SK-N-SH (cell line): ENCODE data around the gene HS3ST3A1.

ENCODE experiments used
- ELF1 ChIP-seq: IDR thresholded peaks from 2 replicates; pipeline ENCODE4 v1.4.0; 2012
- EP300 ChIP-seq, 2 experiments: IDR thresholded peaks; 2 replicates each; pipeline versions ENCODE4 v1.4.0 to v1.6.1; 2012; ENCODE audit warnings: borderline replicate concordance in 1 of 2, low read depth in 1 of 2, low read length in 1 of 2
- FOXM1 ChIP-seq: IDR thresholded peaks from 2 replicates; pipeline ENCODE4 v1.4.0; 2012; ENCODE audit warnings: low read depth, mild to moderate bottlenecking
- MAX ChIP-seq: IDR thresholded peaks from 2 replicates; pipeline ENCODE4 v1.4.0; 2012; ENCODE audit warnings: low read depth
- MXI1 ChIP-seq: IDR thresholded peaks from 2 replicates; pipeline ENCODE4 v1.6.1; 2012; ENCODE audit warnings: mild to moderate bottlenecking, low read depth, low read length, improper control_type of control experiment
- NRF1 ChIP-seq: IDR thresholded peaks from 2 replicates; pipeline ENCODE4 v1.6.1; 2012; ENCODE audit warnings: low read depth, mild to moderate bottlenecking, low read length
- POLR2AphosphoS5 ChIP-seq: IDR thresholded peaks from 2 replicates; pipeline ENCODE4 v1.6.1; 2012; ENCODE audit warnings: low read depth, low read length
- RAD21 ChIP-seq: IDR thresholded peaks from 2 replicates; pipeline ENCODE4 v1.6.1; 2012; ENCODE audit warnings: mild to moderate bottlenecking, low read length
- REST ChIP-seq: IDR thresholded peaks from 2 replicates; pipeline ENCODE4 v1.6.1; 2012; ENCODE audit warnings: mild to moderate bottlenecking, low read depth, low read length, moderate library complexity
- SMC3 ChIP-seq: IDR thresholded peaks from 2 replicates; pipeline ENCODE4 v1.6.1; 2012; ENCODE audit warnings: low read depth, low read length, improper control_type of control experiment
- TEAD4 ChIP-seq: IDR thresholded peaks from 2 replicates; pipeline ENCODE4 v1.4.0; 2012; ENCODE audit warnings: mild to moderate bottlenecking, borderline replicate concordance; ENCODE audit not compliant: insufficient read depth
- YY1 ChIP-seq: IDR thresholded peaks from 2 replicates; pipeline ENCODE4 v1.4.0; 2012; ENCODE audit warnings: low read depth, mild to moderate bottlenecking
- ZBTB33 ChIP-seq: IDR thresholded peaks from 2 replicates; pipeline ENCODE4 v1.4.0; 2012; ENCODE audit warnings: low read depth, borderline replicate concordance
- TF ChIP-seq, protein P1 (sequence below): fragments of 200-600 bp; sonication (generic); IDR thresholded peaks from 2 replicates; pipeline ENCODE4 v1.6.1; 2017; ENCODE audit warnings: antibody characterized with exemption, mild to moderate bottlenecking, moderate library complexity

- TF ChIP-seq TEAD4: no peak
- no peak for TF ChIP-seq ELF1
- no peak for TF ChIP-seq REST
- TF ChIP-seq, protein P1, sequence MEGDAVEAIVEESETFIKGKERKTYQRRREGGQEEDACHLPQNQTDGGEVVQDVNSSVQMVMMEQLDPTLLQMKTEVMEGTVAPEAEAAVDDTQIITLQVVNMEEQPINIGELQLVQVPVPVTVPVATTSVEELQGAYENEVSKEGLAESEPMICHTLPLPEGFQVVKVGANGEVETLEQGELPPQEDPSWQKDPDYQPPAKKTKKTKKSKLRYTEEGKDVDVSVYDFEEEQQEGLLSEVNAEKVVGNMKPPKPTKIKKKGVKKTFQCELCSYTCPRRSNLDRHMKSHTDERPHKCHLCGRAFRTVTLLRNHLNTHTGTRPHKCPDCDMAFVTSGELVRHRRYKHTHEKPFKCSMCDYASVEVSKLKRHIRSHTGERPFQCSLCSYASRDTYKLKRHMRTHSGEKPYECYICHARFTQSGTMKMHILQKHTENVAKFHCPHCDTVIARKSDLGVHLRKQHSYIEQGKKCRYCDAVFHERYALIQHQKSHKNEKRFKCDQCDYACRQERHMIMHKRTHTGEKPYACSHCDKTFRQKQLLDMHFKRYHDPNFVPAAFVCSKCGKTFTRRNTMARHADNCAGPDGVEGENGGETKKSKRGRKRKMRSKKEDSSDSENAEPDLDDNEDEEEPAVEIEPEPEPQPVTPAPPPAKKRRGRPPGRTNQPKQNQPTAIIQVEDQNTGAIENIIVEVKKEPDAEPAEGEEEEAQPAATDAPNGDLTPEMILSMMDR: no peak
- TF ChIP-seq POLR2AphosphoS5: no peak
- TF ChIP-seq EP300 (IDR thresholded peaks at IDR 0.05; ENCODE audit: borderline replicate concordance in 1 of 2, low read depth in 1 of 2, low read length in 1 of 2): no peak
- TF ChIP-seq MXI1: no peak
- no peak for TF ChIP-seq MAX
- TF ChIP-seq SMC3: no peak
- TF ChIP-seq YY1: no peak
- no peak for TF ChIP-seq RAD21
- TF ChIP-seq NRF1: no peak
- no peak for TF ChIP-seq FOXM1
- TF ChIP-seq ZBTB33: no peak
Measured at GRCh38 chr17:13534946-13535345, 66.8 kb downstream of the HS3ST3A1 start.
